ENCODE results near the gene SFR1.
"Not testable (repeated sequence)": the region's sequence is repeated elsewhere in the genome, so short reads cannot be mapped to it uniquely, and the experiment has no call there.

SFR1 gene

GRCh38 chr10:104109908-104110662, 11.9 kb upstream of the SFR1 start:
- no peak for DNase-seq

GRCh38 chr10:104113376-104113956, 8.5 kb upstream of the SFR1 start:
- no peak for DNase-seq

GRCh38 chr10:104117839-104118323, 4.1 kb upstream of the SFR1 start:
- DNase-seq: no peak

- DNase-seq: no peak
These were observed 2.0 kb upstream of the SFR1 start for GRCh38 chr10:104119996-104120395.

- no peak for DNase-seq
These were observed 1.5 kb upstream of the SFR1 start for GRCh38 chr10:104120512-104120902.

GRCh38 chr10:104120903-104121484, 977 bp upstream of the SFR1 start:
- DNase-seq: peak; percentile 40 to 63

GRCh38 chr10:104122225-104123107, 495 bp downstream of the SFR1 start:
- DNase-seq: no peak

GRCh38 chr10:104123397-104123796, 1.4 kb downstream of the SFR1 start:
- peak in 1 of 2 donors; percentile 61 for DNase-seq

GRCh38 chr10:104127411-104127810, 5.4 kb downstream of the SFR1 start:
- peak in 1 of 2 donors; percentile 6 for DNase-seq

GRCh38 chr10:104128214-104128613, 6.2 kb downstream of the SFR1 start:
- DNase-seq: no peak

GRCh38 chr10:104130041-104130440, 8.1 kb downstream of the SFR1 start:
- DNase-seq: no peak

GRCh38 chr10:104138131-104138530, 16.2 kb downstream of the SFR1 start:
- DNase-seq: no peak

- DNase-seq: no peak
These were observed 17.2 kb downstream of the SFR1 start for GRCh38 chr10:104139221-104139620.

- DNase-seq: no peak
These were observed 20.1 kb downstream of the SFR1 start for GRCh38 chr10:104142081-104142480.

- no peak for DNase-seq
These were observed 21.9 kb downstream of the SFR1 start for GRCh38 chr10:104143829-104144228.

- DNase-seq: no peak
These were observed 23.0 kb downstream of the SFR1 start for GRCh38 chr10:104144931-104145330.

- peak; percentile 38 to 94 for DNase-seq
These were observed 24.9 kb downstream of the SFR1 start for GRCh38 chr10:104146882-104147281.

GRCh38 chr10:104150139-104150538, 28.2 kb downstream of the SFR1 start:
- no peak for DNase-seq

- DNase-seq: no peak
These were observed 29.8 kb downstream of the SFR1 start for GRCh38 chr10:104151737-104152136.

- no peak for DNase-seq
These were observed 33.6 kb downstream of the SFR1 start for GRCh38 chr10:104155591-104155990.

GRCh38 chr10:104170610-104171254, 48.8 kb downstream of the SFR1 start:
- DNase-seq: no peak

- not testable (repeated sequence) for DNase-seq
These were observed 52.2 kb downstream of the SFR1 start for GRCh38 chr10:104174136-104174535.

All from hippocampal formation (tissue), 2 donors.